CD4-positive, alpha-beta memory T cell (primary cell): Measurements from ENCODE around the gene FDCSP. TPM values are rescaled to one million over a fixed set of nuclear protein-coding genes. Genes with fewer than 3 reads are reported as not detected.
"Not testable (repeated sequence)": the region's sequence is repeated elsewhere in the genome, so short reads cannot be mapped to it uniquely, and the experiment has no call there.

Experiments used
- CTCF ChIA-PET: fragments of 350-600 bp; sonication (Branson Sonifier 250); formaldehyde crosslinking; loops from one replicate; lab custom pipeline; 2021; ENCODE audit warnings: inconsistent platforms; ENCODE audit not compliant: partially characterized antibody; lab: Charles Lee
- POLR2A ChIA-PET: fragments of 350-600 bp; sonication (Branson Sonifier 250); formaldehyde crosslinking; loops from one replicate; lab custom pipeline; 2021; ENCODE audit not compliant: partially characterized antibody; lab: Charles Lee
- DNase-seq, 5 donors: peaks; one replicate each; pipeline versions ENCODE4 v3.0.0 to v3.0.0-alpha.2; 2020 to 2022; ENCODE audit warnings: mixed read lengths in 1 of 5
- H3K27ac ChIP-seq: one replicate; pipeline ENCODE4 v1.7.0; 2013; ENCODE audit warnings: low read depth, low read length
- H3K27me3 ChIP-seq: 2 replicates; pipeline ENCODE4 v1.7.0; 2013; ENCODE audit warnings: mild to moderate bottlenecking, low read length, moderate library complexity; ENCODE audit not compliant: insufficient read depth
- H3K36me3 ChIP-seq: 2 replicates; pipeline ENCODE4 v1.7.0; 2013; ENCODE audit warnings: mild to moderate bottlenecking, low read length, moderate library complexity; ENCODE audit not compliant: insufficient read depth
- H3K4me1 ChIP-seq: 2 replicates; pipeline ENCODE4 v1.7.0; 2013; ENCODE audit warnings: mild to moderate bottlenecking, low read length, moderate library complexity; ENCODE audit not compliant: insufficient read depth
- H3K4me3 ChIP-seq, 2 donors: one replicate each; pipeline ENCODE4 v1.7.0; 2013; ENCODE audit warnings: low read length in 2 of 2, mild to moderate bottlenecking in 1 of 2
- H3K9me3 ChIP-seq, 2 donors: one replicate each; pipeline ENCODE4 v1.7.0; 2013; ENCODE audit warnings: low read length in 2 of 2, control low read depth in 1 of 2; ENCODE audit not compliant: control insufficient read depth in 1 of 2
- H3K27ac Mint-ChIP-seq, 7 donors: one replicate each; pipeline ENCODE4 v1.8.0; 2020 to 2021; ENCODE audit warnings: mixed read lengths in 7 of 7, mild to moderate bottlenecking in 6 of 7, inconsistent platforms in 3 of 7, moderate library complexity in 3 of 7
- H3K27me3 Mint-ChIP-seq, 2 donors: one replicate each; pipeline ENCODE4 v1.8.0; 2020 to 2021; ENCODE audit warnings: mixed read lengths in 2 of 2
- H3K36me3 Mint-ChIP-seq, 2 donors: one replicate each; pipeline ENCODE4 v1.8.0; 2020 to 2021; ENCODE audit warnings: mixed read lengths in 2 of 2, inconsistent platforms in 1 of 2, mild to moderate bottlenecking in 1 of 2
- H3K4me1 Mint-ChIP-seq, 4 donors: one replicate each; pipeline ENCODE4 v1.8.0; 2020 to 2021; ENCODE audit warnings: mixed read lengths in 4 of 4, mild to moderate bottlenecking in 1 of 4
- H3K4me3 Mint-ChIP-seq, 8 donors: one replicate each; pipeline ENCODE4 v1.8.0; 2020 to 2021; ENCODE audit warnings: mixed read lengths in 8 of 8, mild to moderate bottlenecking in 7 of 8, moderate library complexity in 6 of 8, inconsistent platforms in 3 of 8
- H3K9me3 Mint-ChIP-seq, 8 donors: one replicate each; pipeline ENCODE4 v1.8.0; 2020 to 2021; ENCODE audit warnings: mixed read lengths in 8 of 8, mild to moderate bottlenecking in 5 of 8, inconsistent platforms in 3 of 8, moderate library complexity in 1 of 8
- intact Hi-C: fragments of 100-400 bp; cut with micrococcal nuclease; formaldehyde crosslinking; loops from one replicate; pipeline ENCODE4 v1.15.1; 2023
- polyA plus RNA-seq, 2 donors: library from polyadenylated mRNA; unstranded; fragments of 300-500 nt; fragmentation: Illumina TruSeq; gene quantifications; one replicate each; pipeline ENCODE4 v1.2.3, GENCODE V29; 2021
- total RNA-seq, 2 experiments: library from RNA; stranded (reverse); gene quantifications; one replicate each; pipeline ENCODE4 v1.2.3, GENCODE V29; 2021

FDCSP gene
- total and polyA plus RNA-seq, 4 experiments from 2014 or later = not detected

GRCh38 chr4:70203601-70204000 is 22.3 kb upstream of the FDCSP start:
- ChIA-PET CTCF (no interaction called here), POLR2A (no interaction called here)
- Histone ChIP-seq H3K27me3 (no peaks in the 10 kb centered on the region), H3K9me3 (no peaks in the 10 kb centered on the region), H3K4me1 (no peaks in the 10 kb centered on the region), H3K27ac (no peak overlapping the region), H3K4me3 (no peak overlapping the region), H3K36me3 (no peaks in the 10 kb centered on the region)
- no peak overlapping the region for H3K27ac Mint-ChIP-seq
- no peak for DNase-seq
- intact Hi-C loops = no loop called here
- H3K4me3 Mint-ChIP-seq = no peak overlapping the region
- no peaks in the 10 kb centered on the region for H3K9me3 Mint-ChIP-seq
- no peaks in the 10 kb centered on the region for H3K4me1 Mint-ChIP-seq
- no peaks in the 10 kb centered on the region for H3K27me3 Mint-ChIP-seq
- no peaks in the 10 kb centered on the region for H3K36me3 Mint-ChIP-seq

GRCh38 chr4:70212752-70213151 is 13.2 kb upstream of the FDCSP start:
- H3K9me3 ChIP-seq, POLR2A ChIA-PET, H3K27me3 ChIP-seq, H3K27ac ChIP-seq, H3K36me3 ChIP-seq, H3K27ac Mint-ChIP-seq, H3K4me3 Mint-ChIP-seq, DNase-seq, intact Hi-C loops, H3K27me3 Mint-ChIP-seq, H3K4me1 Mint-ChIP-seq, H3K36me3 Mint-ChIP-seq, H3K4me3 ChIP-seq, H3K4me1 ChIP-seq: not testable (repeated sequence)
- peaks cover 0 to 13% (median 3%) of the 10 kb centered on the region in 8 donors for H3K9me3 Mint-ChIP-seq
- CTCF ChIA-PET = interaction anchor here (1.2 kb wide), 1 partner anchor 10 kb away, joined by 3 read pairs; no protein-coding TSS in a partner anchor

GRCh38 chr4:70216109-70216508 is 9.8 kb upstream of the FDCSP start:
- H3K27ac ChIP-seq, H3K36me3 Mint-ChIP-seq, H3K4me3 ChIP-seq, H3K27me3 Mint-ChIP-seq, H3K9me3 Mint-ChIP-seq, DNase-seq, CTCF ChIA-PET, H3K4me1 Mint-ChIP-seq, H3K27me3 ChIP-seq, H3K9me3 ChIP-seq, H3K27ac Mint-ChIP-seq, POLR2A ChIA-PET, H3K4me3 Mint-ChIP-seq, H3K36me3 ChIP-seq, H3K4me1 ChIP-seq, intact Hi-C loops: not testable (repeated sequence)

GRCh38 chr4:70216550-70216949 is 9.4 kb upstream of the FDCSP start:
- intact Hi-C loops, DNase-seq, H3K27me3 ChIP-seq, H3K4me3 ChIP-seq, H3K27me3 Mint-ChIP-seq, H3K36me3 ChIP-seq, H3K4me3 Mint-ChIP-seq, H3K9me3 ChIP-seq, H3K4me1 Mint-ChIP-seq, H3K27ac Mint-ChIP-seq, H3K4me1 ChIP-seq, H3K9me3 Mint-ChIP-seq, H3K36me3 Mint-ChIP-seq, POLR2A ChIA-PET, CTCF ChIA-PET, H3K27ac ChIP-seq: not testable (repeated sequence)

GRCh38 chr4:70221389-70221788 is 4.5 kb upstream of the FDCSP start:
- H3K4me1 Mint-ChIP-seq, H3K36me3 Mint-ChIP-seq, H3K36me3 ChIP-seq, H3K27me3 ChIP-seq, H3K4me3 Mint-ChIP-seq, H3K9me3 Mint-ChIP-seq, H3K4me3 ChIP-seq, H3K27ac ChIP-seq, H3K4me1 ChIP-seq, CTCF ChIA-PET, H3K9me3 ChIP-seq, POLR2A ChIA-PET, H3K27me3 Mint-ChIP-seq, H3K27ac Mint-ChIP-seq, DNase-seq, intact Hi-C loops: not testable (repeated sequence)

- H3K36me3 Mint-ChIP-seq, H3K9me3 Mint-ChIP-seq, H3K4me1 Mint-ChIP-seq, H3K27me3 Mint-ChIP-seq, H3K4me3 Mint-ChIP-seq, H3K9me3 ChIP-seq, H3K27ac ChIP-seq, intact Hi-C loops, H3K4me3 ChIP-seq, POLR2A ChIA-PET, CTCF ChIA-PET, DNase-seq, H3K27me3 ChIP-seq, H3K4me1 ChIP-seq, H3K27ac Mint-ChIP-seq, H3K36me3 ChIP-seq: not testable (repeated sequence)
Observed at GRCh38 chr4:70221818-70222217, 4.1 kb upstream of the FDCSP start.

- H3K4me1 Mint-ChIP-seq = no peaks in the 10 kb centered on the region
- Histone ChIP-seq H3K9me3 (no peaks in the 10 kb centered on the region), H3K4me1 (no peaks in the 10 kb centered on the region), H3K27ac (no peak overlapping the region), H3K36me3 (no peaks in the 10 kb centered on the region), H3K4me3 (no peak overlapping the region), H3K27me3 (peaks cover 3% of the 10 kb centered on the region)
- H3K9me3 Mint-ChIP-seq = peaks cover 0 to 2% (median 0%) of the 10 kb centered on the region in 8 donors
- no peak overlapping the region for H3K27ac Mint-ChIP-seq
- ChIA-PET CTCF (no interaction called here), POLR2A (no interaction called here)
- no peaks in the 10 kb centered on the region for H3K27me3 Mint-ChIP-seq
- H3K36me3 Mint-ChIP-seq = no peaks in the 10 kb centered on the region
- no peak for DNase-seq
- no peak overlapping the region for H3K4me3 Mint-ChIP-seq
- intact Hi-C loops = no loop called here
Observed at GRCh38 chr4:70236125-70236524, 10.2 kb downstream of the FDCSP start.
